MM.1S (cell line): ENCODE results near the gene SIAE.
"Not testable (repeated sequence)": the region's sequence is repeated elsewhere in the genome, so short reads cannot be mapped to it uniquely, and the experiment has no call there.

Source experiments
- DNase-seq: peaks from one replicate; pipeline ENCODE4 v3.0.0-alpha.2; 2015
- H2AFZ ChIP-seq: fragments of 300-600 bp; sonication (generic); 2 replicates; pipeline ENCODE4 v1.6.0; 2016; ENCODE audit warnings: antibody characterized with exemption, low read length
- H3F3A ChIP-seq: fragments of 300-600 bp; sonication (generic); 2 replicates; pipeline ENCODE4 v1.6.1; 2016; ENCODE audit warnings: mild to moderate bottlenecking, antibody characterized with exemption, low read length, moderate library complexity, mixed read lengths; ENCODE audit not compliant: insufficient read depth
- H3K27ac ChIP-seq: fragments of 300-600 bp; sonication (generic); 2 replicates; pipeline ENCODE4 v1.5.1; 2016; ENCODE audit warnings: mild to moderate bottlenecking, low read length
- H3K27me3 ChIP-seq: fragments of 300-600 bp; sonication (generic); replicated peaks from 2 replicates; pipeline ENCODE4 v1.6.0; 2016; ENCODE audit warnings: low read length; ENCODE audit not compliant: insufficient read depth
- H3K36me3 ChIP-seq: fragments of 300-600 bp; sonication (generic); replicated peaks from 2 replicates; pipeline ENCODE4 v1.6.1; 2016; ENCODE audit warnings: mild to moderate bottlenecking, low read length, mixed read lengths; ENCODE audit not compliant: insufficient read depth
- H3K4me1 ChIP-seq: fragments of 300-600 bp; sonication (generic); 2 replicates; pipeline ENCODE4 v1.6.1; 2016; ENCODE audit warnings: low read length, mixed read lengths
- H3K4me2 ChIP-seq: fragments of 300-600 bp; sonication (generic); 2 replicates; pipeline ENCODE4 v1.6.0; 2016; ENCODE audit warnings: low read depth, low read length
- H3K4me3 ChIP-seq: fragments of 300-600 bp; sonication (generic); 2 replicates; pipeline ENCODE4 v1.5.1; 2016; ENCODE audit warnings: low read length, mixed read lengths
- H3K79me2 ChIP-seq: fragments of 300-600 bp; sonication (generic); 2 replicates; pipeline ENCODE4 v1.6.1; 2016; ENCODE audit warnings: mixed run types, low read length, mixed read lengths
- H3K9ac ChIP-seq: fragments of 300-600 bp; sonication (generic); 2 replicates; pipeline ENCODE4 v1.6.1; 2016; ENCODE audit warnings: low read length, mixed read lengths
- H3K9me2 ChIP-seq: fragments of 300-600 bp; sonication (generic); replicated peaks from 2 replicates; pipeline ENCODE4 v1.6.1; 2016; ENCODE audit warnings: mild to moderate bottlenecking, low read length, mixed read lengths; ENCODE audit not compliant: insufficient read depth
- H3K9me3 ChIP-seq: fragments of 300-600 bp; sonication (generic); replicated peaks from 2 replicates; pipeline ENCODE4 v1.6.1; 2016; ENCODE audit warnings: mild to moderate bottlenecking, low read length, mixed read lengths; ENCODE audit not compliant: insufficient read depth
- H4K20me1 ChIP-seq: fragments of 300-600 bp; sonication (generic); 2 replicates; pipeline ENCODE4 v1.6.1; 2016; ENCODE audit warnings: mild to moderate bottlenecking, low read length, moderate library complexity, mixed read lengths; ENCODE audit not compliant: insufficient read depth
- EZH2 ChIP-seq: fragments of 300-600 bp; sonication (generic); optimal IDR thresholded peaks from 2 replicates; pipeline ENCODE3; 2017; ENCODE audit warnings: low read depth, mild to moderate bottlenecking, antibody characterized with exemption, low read length, mixed read lengths
- EZH2phosphoT487 ChIP-seq: fragments of 300-600 bp; sonication (generic); IDR thresholded peaks from 2 replicates; pipeline ENCODE4 v1.6.1; 2018; ENCODE audit warnings: antibody characterized with exemption, low read length
- TF ChIP-seq, protein P1 (sequence below): fragments of 300-600 bp; sonication (generic); IDR thresholded peaks from 2 replicates; pipeline ENCODE4 v1.5.1; 2016; ENCODE audit warnings: antibody characterized with exemption, low read length, mixed read lengths

Gene SIAE

DNA sequence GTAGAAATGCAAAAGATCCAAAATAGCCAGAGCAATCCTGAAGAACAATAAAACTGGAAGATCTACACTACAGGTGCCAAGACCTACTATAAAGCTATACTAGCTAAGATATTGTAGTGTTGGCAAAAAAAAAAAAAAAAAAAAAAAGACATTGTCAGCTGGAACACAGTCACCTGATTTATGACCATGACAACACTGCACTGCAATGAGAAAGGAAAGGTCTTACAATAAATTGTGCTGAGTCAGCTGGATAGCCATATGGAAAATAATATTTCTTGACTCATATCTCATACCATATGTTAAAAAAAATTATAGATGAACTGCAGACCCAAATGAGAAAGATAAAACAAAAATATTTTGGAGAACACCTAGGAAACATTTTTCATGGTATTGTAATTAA, 65.4 kb downstream of the SIAE start:
- Histone ChIP-seq H3K9me3 (no peaks in the 10 kb centered on the region), H3K4me1 (no peaks in the 10 kb centered on the region), H3K9ac (no peak overlapping the region), H3K79me2 (no peaks in the 10 kb centered on the region), H3K4me2 (no peak overlapping the region), H4K20me1 (no peaks in the 10 kb centered on the region), H3K27ac (no peak overlapping the region), H3K4me3 (no peak overlapping the region), H3K9me2 (no peaks in the 10 kb centered on the region), H2AFZ (no peak overlapping the region), H3K27me3 (no peaks in the 10 kb centered on the region), H3K36me3 (no peaks in the 10 kb centered on the region), H3F3A (no peaks in the 10 kb centered on the region)
- TF ChIP-seq, protein P1, sequence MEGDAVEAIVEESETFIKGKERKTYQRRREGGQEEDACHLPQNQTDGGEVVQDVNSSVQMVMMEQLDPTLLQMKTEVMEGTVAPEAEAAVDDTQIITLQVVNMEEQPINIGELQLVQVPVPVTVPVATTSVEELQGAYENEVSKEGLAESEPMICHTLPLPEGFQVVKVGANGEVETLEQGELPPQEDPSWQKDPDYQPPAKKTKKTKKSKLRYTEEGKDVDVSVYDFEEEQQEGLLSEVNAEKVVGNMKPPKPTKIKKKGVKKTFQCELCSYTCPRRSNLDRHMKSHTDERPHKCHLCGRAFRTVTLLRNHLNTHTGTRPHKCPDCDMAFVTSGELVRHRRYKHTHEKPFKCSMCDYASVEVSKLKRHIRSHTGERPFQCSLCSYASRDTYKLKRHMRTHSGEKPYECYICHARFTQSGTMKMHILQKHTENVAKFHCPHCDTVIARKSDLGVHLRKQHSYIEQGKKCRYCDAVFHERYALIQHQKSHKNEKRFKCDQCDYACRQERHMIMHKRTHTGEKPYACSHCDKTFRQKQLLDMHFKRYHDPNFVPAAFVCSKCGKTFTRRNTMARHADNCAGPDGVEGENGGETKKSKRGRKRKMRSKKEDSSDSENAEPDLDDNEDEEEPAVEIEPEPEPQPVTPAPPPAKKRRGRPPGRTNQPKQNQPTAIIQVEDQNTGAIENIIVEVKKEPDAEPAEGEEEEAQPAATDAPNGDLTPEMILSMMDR, result no peak
- no peak for TF ChIP-seq EZH2
- TF ChIP-seq EZH2phosphoT487, result no peak
- DNase-seq, result no peak

DNA sequence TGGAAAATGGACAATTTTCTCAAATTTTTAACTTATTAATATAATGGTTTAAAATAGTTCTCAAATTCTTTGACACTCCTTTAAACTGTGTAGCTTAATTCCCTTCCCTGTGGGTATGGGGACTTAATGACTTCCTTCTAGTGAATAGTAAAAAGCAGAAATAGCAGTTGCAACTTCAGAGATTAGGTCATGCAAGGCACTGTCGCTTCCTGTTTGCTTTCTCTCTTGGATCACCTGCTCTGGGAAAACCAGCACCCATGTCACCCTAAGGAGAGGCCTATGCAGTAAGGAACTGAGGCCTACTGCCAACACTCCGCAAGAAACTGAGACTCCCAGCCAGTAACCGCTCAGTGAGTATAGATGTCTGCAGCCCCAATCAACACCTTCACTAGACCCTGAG, 67.8 kb downstream of the SIAE start:
- Histone ChIP-seq H3K79me2 (no peaks in the 10 kb centered on the region), H3K27ac (no peak overlapping the region), H3K27me3 (no peaks in the 10 kb centered on the region), H3F3A (no peaks in the 10 kb centered on the region), H3K4me1 (no peaks in the 10 kb centered on the region), H2AFZ (no peak overlapping the region), H3K9me3 (no peaks in the 10 kb centered on the region), H4K20me1 (no peaks in the 10 kb centered on the region), H3K36me3 (no peaks in the 10 kb centered on the region), H3K4me2 (no peak overlapping the region), H3K4me3 (no peak overlapping the region), H3K9me2 (no peaks in the 10 kb centered on the region), H3K9ac (no peak overlapping the region)
- no peak for TF ChIP-seq EZH2phosphoT487
- TF ChIP-seq, protein P1, result no peak
- TF ChIP-seq EZH2, result no peak
- DNase-seq, result no peak

DNA sequence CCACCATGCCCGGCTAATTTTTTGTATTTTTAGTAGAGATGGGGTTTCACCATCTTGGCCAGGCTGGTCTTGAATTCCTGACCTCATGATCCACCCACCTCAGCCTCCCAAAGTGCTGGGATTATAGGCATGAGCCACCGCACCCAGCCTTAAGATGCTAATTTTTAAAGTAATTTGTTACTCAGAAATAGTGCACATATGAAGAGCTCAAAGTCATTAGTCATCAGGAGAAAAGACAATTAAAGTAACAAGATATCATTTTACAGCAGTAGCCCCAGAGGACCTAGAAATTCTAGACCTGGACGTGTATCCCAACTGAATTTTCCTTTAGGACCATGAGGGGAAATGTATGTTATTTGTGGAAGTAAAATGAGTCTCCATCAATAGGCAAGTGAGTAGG, 70.8 kb downstream of the SIAE start:
- H3K36me3 ChIP-seq, H3K4me2 ChIP-seq, H3K27me3 ChIP-seq, H3K9me3 ChIP-seq, H3K4me3 ChIP-seq, H2AFZ ChIP-seq, H3K9me2 ChIP-seq, H3K9ac ChIP-seq, H3K79me2 ChIP-seq, H4K20me1 ChIP-seq, H3K27ac ChIP-seq, H3K4me1 ChIP-seq, H3F3A ChIP-seq, DNase-seq: not testable (repeated sequence)

DNA sequence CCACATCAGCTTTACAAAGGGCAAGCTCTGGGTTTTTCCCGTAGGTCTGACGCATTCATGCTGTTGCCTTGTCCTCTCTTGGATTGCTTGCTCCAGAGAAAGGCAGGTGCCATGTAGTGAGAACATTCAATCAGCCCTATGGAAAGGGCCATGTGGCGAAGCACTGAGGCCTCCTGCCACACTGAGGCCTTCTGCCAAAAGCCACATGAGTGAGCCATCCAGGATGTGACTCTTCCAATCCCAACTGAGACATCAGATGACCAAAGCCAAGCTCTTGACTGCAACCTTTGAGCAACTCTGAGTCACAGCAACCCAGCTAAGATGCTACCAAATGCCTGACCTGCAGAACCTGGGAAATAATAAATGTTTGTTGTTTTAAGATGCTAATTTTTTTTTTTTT, 71.3 kb downstream of the SIAE start:
- no peaks in the 10 kb centered on the region for H3F3A ChIP-seq
- no peaks in the 10 kb centered on the region for H3K4me1 ChIP-seq
- DNase-seq, result no peak
- H3K4me2 ChIP-seq, result no peak overlapping the region
- H3K9me2 ChIP-seq, result no peaks in the 10 kb centered on the region
- H3K79me2 ChIP-seq, result no peaks in the 10 kb centered on the region
- no peak overlapping the region for H2AFZ ChIP-seq
- no peak overlapping the region for H3K9ac ChIP-seq
- no peaks in the 10 kb centered on the region for H3K36me3 ChIP-seq
- no peaks in the 10 kb centered on the region for H3K27me3 ChIP-seq
- H3K27ac ChIP-seq, result no peak overlapping the region
- no peak for TF ChIP-seq EZH2
- TF ChIP-seq, protein P1, result no peak
- no peak for TF ChIP-seq EZH2phosphoT487
- H3K9me3 ChIP-seq, result no peaks in the 10 kb centered on the region
- H3K4me3 ChIP-seq, result no peak overlapping the region
- H4K20me1 ChIP-seq, result no peaks in the 10 kb centered on the region
